GM10266 (cell line): Measurements from ENCODE around the gene FAM193B.

ENCODE experiments used
- DNase-seq: peaks from one replicate; pipeline ENCODE4 v3.0.0; 2012; ENCODE audit errors: extremely low spot score
- CTCF ChIP-seq: IDR thresholded peaks from 2 replicates; pipeline ENCODE4 v1.5.1; 2012; ENCODE audit warnings: mild to moderate bottlenecking, low read depth; ENCODE audit not compliant: control insufficient read depth, insufficient read depth; ENCODE audit errors: missing control alignments

Gene FAM193B

GRCh38 chr5:177594071-177594470, 39.7 kb upstream of the FAM193B start:
- no peak for TF ChIP-seq CTCF
- no peak for DNase-seq

GRCh38 chr5:177593511-177593910, 39.1 kb upstream of the FAM193B start:
- TF ChIP-seq CTCF = no peak
- DNase-seq = peak; percentile 4

- TF ChIP-seq CTCF = no peak
- no peak for DNase-seq
These were observed 38.5 kb upstream of the FAM193B start for GRCh38 chr5:177592905-177593304.

- peak; percentile 91 for DNase-seq
- no peak for TF ChIP-seq CTCF
These were observed 37.9 kb upstream of the FAM193B start, which contains the start of gene TMED9 for GRCh38 chr5:177592010-177592834. Gene TMED9, plus strand, starts transcription at chr5:177592203. Its CDS starts 12 bp downstream, at chr5:177592215.

GRCh38 chr5:177591690-177592009, 37.3 kb upstream of the FAM193B start:
- DNase-seq = no peak
- TF ChIP-seq CTCF = no peak

- no peak for TF ChIP-seq CTCF
- DNase-seq = no peak
These were observed 36.0 kb upstream of the FAM193B start for GRCh38 chr5:177590406-177590805.

- TF ChIP-seq CTCF = no peak
- no peak for DNase-seq
These were observed 34.1 kb upstream of the FAM193B start for GRCh38 chr5:177588413-177588909.
